HL-60 (cell line): ENCODE measurements around the gene BMP7.

ENCODE experiments used
- CTCF ChIP-seq: IDR thresholded peaks from one replicate; pipeline ENCODE4 v1.5.1; 2011; ENCODE audit warnings: low read length, control low read depth, inconsistent platforms; ENCODE audit not compliant: insufficient read depth
- POLR2AphosphoS5 ChIP-seq: IDR thresholded peaks from 2 replicates; pipeline ENCODE4 v1.6.1; 2012; ENCODE audit warnings: low read depth

- TF ChIP-seq CTCF (no peak), POLR2AphosphoS5 (no peak)
Observed at GRCh38 chr20:57193094-57193493, 73.3 kb downstream of the BMP7 start.
